Psoas muscle (tissue), 8 donors: ENCODE data around the gene MVK. TPM values are rescaled to one million over a fixed set of nuclear protein-coding genes. Genes with fewer than 3 reads are reported as not detected.

Experiments
- ATAC-seq, 4 donors: fragments of 200-7000 bp; cut with Tn5 transposase; one replicate each; pipeline ENCODE4 v1.9.1; 2020; ENCODE audit warnings: moderate library complexity in 3 of 4, mild to moderate bottlenecking in 2 of 4
- DNase-seq, 2 donors: peaks; one replicate each; pipeline ENCODE4 v3.0.0-alpha.2; 2020
- H3K27ac ChIP-seq: fragments of 200-600 bp; one replicate; pipeline ENCODE4 v1.8.0; 2022
- H3K27me3 ChIP-seq, 3 donors: fragments of 200-600 bp in 1 of 3; one replicate each; pipeline versions ENCODE4 v1.6.1 to v1.8.0; 2013 to 2022; ENCODE audit warnings: low read length in 2 of 3, mild to moderate bottlenecking in 2 of 3, moderate library complexity in 1 of 3; ENCODE audit not compliant: insufficient read depth in 3 of 3
- H3K36me3 ChIP-seq, 2 donors: fragments of 200-600 bp in 1 of 2; one replicate each; pipeline versions ENCODE4 v1.6.1 to v1.8.0; 2013 to 2022; ENCODE audit warnings: low read depth in 1 of 2, mild to moderate bottlenecking in 1 of 2, moderate library complexity in 1 of 2; ENCODE audit not compliant: insufficient read depth in 1 of 2
- H3K4me1 ChIP-seq: fragments of 200-600 bp; one replicate; pipeline ENCODE4 v1.8.0; 2022
- H3K4me3 ChIP-seq: fragments of 200-600 bp; one replicate; pipeline ENCODE4 v1.8.0; 2022; ENCODE audit warnings: mild to moderate bottlenecking
- H3K9me3 ChIP-seq: fragments of 200-600 bp; one replicate; pipeline ENCODE4 v1.8.0; 2022
- CTCF ChIP-seq: fragments of 200-600 bp; IDR thresholded peaks from one replicate; pipeline ENCODE4 v1.8.0; 2022; ENCODE audit warnings: antibody characterized with exemption
- WGBS, 3 donors: extraction: QIAGEN DNeasy Blood & Tissue Kit; methylation state at CpG; one replicate each; pipeline versions ENCODE4 v1.1.6 to v1.1.7; 2013; 5-methylcytosine and 5-hydroxymethylcytosine counted together
- intact Hi-C, 2 donors: fragments of 100-400 bp; cut with DNase I; formaldehyde crosslinking; loops; one replicate each; pipeline versions ENCODE4 v1.11.0 to v1.14.2; 2022
- polyA plus RNA-seq, 3 donors: library from polyadenylated mRNA; stranded (reverse); fragments of 200-250 nt; gene quantifications; one replicate each; pipeline ENCODE4 v1.2.3, GENCODE V29; 2013
- total RNA-seq, 4 donors: library from RNA; stranded (reverse); fragmentation: NEBNext Ultra II Directional in 2 of 4; extraction: Animal tissue kit (Norgen Biotek cat#: 25700) in 2 of 4; gene quantifications; one replicate each; pipeline versions ENCODE4 v1.2.1 to v1.2.4, GENCODE V29; 2021 to 2023
- donor health status: healthy with polysubstance abuse.
- donor health status: DM: no; HTN: no; CAD: no; lungs with moderate emphysema.
- donor health status: Bipolar disorder and iron deficiency.
- donor health status: healthy.
- donor health status: DM: yes; HTN: yes; CAD: no.
- donor health status: DM: no; HTN: no; CAD: no.
- donor health status: DM: no; HTN: no; CAD: no.
- donor health status: DM: yes; HTN: yes; CAD: no.

The MVK gene
- total and polyA plus RNA-seq, 7 donors, result 6.4 to 11.4 (median 9.7) TPM

GRCh38 chr12:109583733-109584132 is 10.1 kb downstream of the MVK start:
- Histone ChIP-seq H3K9me3 (no peaks in the 10 kb centered on the region), H3K4me1 (no peaks in the 10 kb centered on the region), H3K27ac (no peak overlapping the region), H3K27me3 (no peaks in the 10 kb centered on the region), H3K4me3 (no peak overlapping the region), H3K36me3 (peaks cover 3 to 83% of the 10 kb centered on the region in 2 donors)
- no peak for TF ChIP-seq CTCF
- intact Hi-C loops, result no loop called here
- whole genome bisulfite sequencing, 3 donors, result 94 to 95% (median 95%) methylated on average over 2 of the region's 2 CpGs
- no peak for DNase-seq
- ATAC-seq, result no peak

DNA sequence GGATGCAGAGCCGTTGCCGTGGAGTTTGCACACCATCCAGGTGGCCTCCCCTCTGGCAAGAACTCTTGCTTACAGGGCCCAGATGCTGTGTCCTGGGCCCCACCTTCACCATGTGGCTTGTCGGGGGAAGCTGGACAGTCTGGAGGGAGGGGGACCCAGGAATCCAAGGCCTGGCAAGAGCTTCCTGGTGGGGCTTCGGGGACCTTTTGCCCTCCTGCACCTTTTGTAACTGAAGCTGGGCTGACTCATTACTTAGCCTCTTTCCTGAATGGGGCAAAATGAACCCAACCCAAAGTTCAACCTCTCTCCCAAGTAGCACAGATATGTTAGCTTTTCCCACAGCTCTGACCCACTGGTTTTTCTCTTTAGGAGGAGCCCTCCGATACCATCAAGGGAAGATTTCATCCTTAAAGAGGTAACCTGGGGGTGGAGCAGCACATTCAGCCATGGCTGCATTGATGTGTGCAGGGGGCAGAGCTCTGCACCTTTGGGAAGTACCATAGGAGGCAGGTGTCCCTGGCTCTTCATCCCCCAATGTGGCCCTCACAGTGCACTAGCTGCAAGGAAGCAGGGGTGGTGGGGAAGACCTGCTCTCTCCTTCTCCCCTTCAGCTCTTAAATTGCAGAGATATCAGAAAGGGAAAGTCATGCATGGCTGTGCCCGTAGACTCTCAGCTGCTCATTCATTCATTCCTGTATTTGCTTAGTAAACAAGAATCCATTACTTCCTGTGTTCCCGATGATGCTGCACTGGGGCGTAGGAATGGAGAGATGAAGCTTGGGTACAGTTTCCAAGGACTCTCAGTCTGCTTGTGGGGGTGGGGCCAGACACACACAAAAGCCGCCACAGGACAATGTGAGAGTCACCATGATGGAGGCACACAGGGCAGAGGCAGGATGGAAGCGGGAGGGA is 13.0 kb downstream of the MVK start:
- TF ChIP-seq CTCF, result no peak
- H3K4me3 ChIP-seq, result no peak overlapping the region
- H3K27me3 ChIP-seq, result no peaks in the 10 kb centered on the region
- no peak for ATAC-seq
- 86 to 91% (median 91%) methylated on average over 10 of the region's 10 CpGs for WGBS, 3 donors
- DNase-seq, result no peak
- no peaks in the 10 kb centered on the region for H3K9me3 ChIP-seq
- H3K4me1 ChIP-seq, result no peaks in the 10 kb centered on the region
- H3K27ac ChIP-seq, result no peak overlapping the region
- intact Hi-C loops, result no loop called here
- peaks cover 3 to 66% of the 10 kb centered on the region in 2 donors for H3K36me3 ChIP-seq

DNA sequence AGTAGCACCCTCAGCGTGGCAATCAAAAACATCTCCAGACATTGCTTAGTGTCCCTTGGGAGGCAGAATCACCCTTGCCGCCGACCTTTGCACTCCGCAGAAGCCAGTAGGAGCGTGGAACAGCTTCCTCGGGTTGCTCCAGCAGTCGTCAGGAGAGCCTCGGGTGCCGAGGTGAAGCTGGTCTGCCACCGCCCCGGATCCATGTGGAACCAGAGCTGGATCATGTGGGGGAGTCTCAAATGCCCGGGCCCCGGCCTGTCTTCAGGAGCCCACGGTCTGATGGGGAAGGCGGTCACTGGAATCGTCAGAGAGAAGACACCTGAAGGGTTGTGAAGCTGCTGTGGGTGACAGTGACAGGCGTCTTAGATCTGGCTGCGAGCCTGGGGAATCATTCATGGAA is 14.3 kb downstream of the MVK start:
- H3K36me3 ChIP-seq, result peaks cover 3 to 62% of the 10 kb centered on the region in 2 donors
- H3K4me1 ChIP-seq, result peaks cover 8% of the 10 kb centered on the region
- DNase-seq, result no peak
- intact Hi-C loops, result no loop called here
- 89 to 94% (median 92%) methylated on average over 18 of the region's 18 CpGs for WGBS, 3 donors
- no peak for TF ChIP-seq CTCF
- no peak for ATAC-seq
- H3K9me3 ChIP-seq, result no peaks in the 10 kb centered on the region
- H3K27ac ChIP-seq, result no peak overlapping the region
- H3K27me3 ChIP-seq, result no peaks in the 10 kb centered on the region
- H3K4me3 ChIP-seq, result no peak overlapping the region

DNA sequence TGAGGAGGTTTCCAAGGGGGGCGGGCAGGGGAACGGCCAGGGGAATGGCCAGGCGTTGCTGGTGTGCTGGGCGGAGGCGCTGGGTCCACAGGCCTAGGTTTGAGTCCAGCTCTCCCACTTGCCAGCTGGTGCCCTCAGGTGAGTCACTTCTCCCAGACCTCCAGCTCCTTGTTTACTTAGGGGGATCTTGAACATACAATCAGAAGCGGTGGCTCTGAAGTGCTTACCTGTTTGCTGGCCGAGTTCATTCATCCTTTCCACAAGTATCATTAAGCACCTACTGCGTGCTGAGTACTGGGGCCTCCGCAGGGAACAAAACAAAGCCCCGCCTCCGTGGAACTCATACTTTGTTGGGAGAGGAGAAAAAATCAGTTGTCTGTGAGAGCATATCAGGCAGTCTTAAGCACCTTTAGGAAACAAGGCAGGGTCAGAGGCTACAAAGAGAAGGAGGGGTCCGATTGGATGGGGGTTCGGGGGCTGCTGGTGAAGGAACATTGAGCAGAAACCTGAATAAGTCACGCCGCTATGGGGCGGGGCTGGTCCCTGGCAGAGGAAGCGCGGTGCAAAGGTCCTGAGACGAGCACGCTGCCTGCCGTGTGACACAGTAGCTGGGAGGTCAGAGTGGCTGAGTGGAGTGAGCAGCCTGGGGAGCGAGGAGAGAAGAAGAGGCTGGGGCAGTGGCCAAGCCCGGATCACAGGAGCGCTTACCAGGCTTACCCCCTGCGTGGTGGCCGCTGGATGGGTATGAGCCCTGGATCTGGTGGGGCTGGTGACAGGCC is 15.1 kb downstream of the MVK start:
- peaks cover 3 to 61% of the 10 kb centered on the region in 2 donors for H3K36me3 ChIP-seq
- no peak for ATAC-seq

More for the DNA sequence above, 15.1 kb downstream of the MVK start:
- H3K4me1 ChIP-seq, result peaks cover 14% of the 10 kb centered on the region
- intact Hi-C loops, result no loop called here
- no peak overlapping the region for H3K4me3 ChIP-seq
- H3K27me3 ChIP-seq, result no peaks in the 10 kb centered on the region
- WGBS, 3 donors, result 93 to 95% (median 94%) methylated on average over 26 of the region's 26 CpGs
- H3K9me3 ChIP-seq, result no peaks in the 10 kb centered on the region
- no peak overlapping the region for H3K27ac ChIP-seq
- DNase-seq, result no peak
- TF ChIP-seq CTCF, result no peak
